ENCODE data around the gene LRRC4C.

DNA sequence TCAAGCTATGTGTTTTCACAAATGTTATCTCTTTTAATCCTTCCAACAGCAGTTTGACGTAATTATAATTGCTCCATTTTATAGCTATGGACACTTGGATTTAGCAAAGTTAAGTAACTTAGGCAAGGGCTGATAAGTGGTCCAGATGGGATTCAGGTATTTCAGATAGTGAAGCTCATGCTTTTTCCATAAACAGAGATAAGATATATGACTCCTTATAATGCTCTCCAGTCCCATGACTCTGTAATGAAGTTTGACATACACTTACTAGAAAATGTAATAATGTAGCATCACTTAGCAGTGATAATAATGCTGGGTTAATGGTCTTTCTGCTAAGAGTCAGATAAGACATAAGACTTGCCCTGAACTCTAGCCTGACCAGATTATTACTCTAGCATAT is 892.1 kb downstream of the LRRC4C start:
- TF ChIP-seq, protein P1, sequence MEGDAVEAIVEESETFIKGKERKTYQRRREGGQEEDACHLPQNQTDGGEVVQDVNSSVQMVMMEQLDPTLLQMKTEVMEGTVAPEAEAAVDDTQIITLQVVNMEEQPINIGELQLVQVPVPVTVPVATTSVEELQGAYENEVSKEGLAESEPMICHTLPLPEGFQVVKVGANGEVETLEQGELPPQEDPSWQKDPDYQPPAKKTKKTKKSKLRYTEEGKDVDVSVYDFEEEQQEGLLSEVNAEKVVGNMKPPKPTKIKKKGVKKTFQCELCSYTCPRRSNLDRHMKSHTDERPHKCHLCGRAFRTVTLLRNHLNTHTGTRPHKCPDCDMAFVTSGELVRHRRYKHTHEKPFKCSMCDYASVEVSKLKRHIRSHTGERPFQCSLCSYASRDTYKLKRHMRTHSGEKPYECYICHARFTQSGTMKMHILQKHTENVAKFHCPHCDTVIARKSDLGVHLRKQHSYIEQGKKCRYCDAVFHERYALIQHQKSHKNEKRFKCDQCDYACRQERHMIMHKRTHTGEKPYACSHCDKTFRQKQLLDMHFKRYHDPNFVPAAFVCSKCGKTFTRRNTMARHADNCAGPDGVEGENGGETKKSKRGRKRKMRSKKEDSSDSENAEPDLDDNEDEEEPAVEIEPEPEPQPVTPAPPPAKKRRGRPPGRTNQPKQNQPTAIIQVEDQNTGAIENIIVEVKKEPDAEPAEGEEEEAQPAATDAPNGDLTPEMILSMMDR (IDR thresholded peaks at IDR 0.05; ENCODE audit: low read length) = no peak
- no peak for TF ChIP-seq EZH2 (IDR thresholded peaks at IDR 0.05; ENCODE audit: borderline replicate concordance, low read length)

Data from OCI-LY1 (cell line).